ENCODE results near the gene PANK1. TPM values are rescaled to one million over a fixed set of nuclear protein-coding genes. Genes with fewer than 3 reads are reported as not detected.

The PANK1 gene
- total and polyA plus RNA-seq, 2 donors (not counting 3 experiments of a cell fraction or from before 2014, with no cell fraction given) = 2.0 to 6.3 TPM

DNA sequence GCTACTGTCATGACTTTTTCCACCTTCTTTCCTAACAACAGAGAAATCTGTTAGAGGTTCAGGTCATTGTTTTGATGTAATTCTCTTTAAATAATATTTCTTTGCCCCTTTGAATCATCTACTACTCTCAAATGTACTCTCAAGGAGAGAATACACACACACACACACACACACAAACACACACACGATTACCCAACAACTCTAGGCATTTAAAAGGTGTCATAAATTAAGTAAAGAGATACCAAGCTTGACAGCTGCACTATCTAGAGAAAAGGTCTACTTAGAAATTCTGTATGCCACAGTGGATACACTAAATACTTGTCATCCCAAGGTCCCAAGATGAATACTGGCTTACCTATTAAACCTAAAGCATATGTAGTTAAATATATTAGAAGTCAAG lies 4.8 kb downstream of the PANK1 start:
- no peaks in the 10 kb centered on the region for H4K20me1 ChIP-seq (replicated peaks; ENCODE audit: control insufficient read depth, extremely low read depth, insufficient read depth, low read length)
- TF ChIP-seq FOS (IDR thresholded peaks at IDR 0.05; ENCODE audit: borderline replicate concordance, insufficient read depth, low read length) = no peak
- no peak for TF ChIP-seq EZH2 (IDR thresholded peaks at IDR 0.05; ENCODE audit: borderline replicate concordance, low read depth, low read length, severe bottlenecking)
- TF ChIP-seq, protein P1, sequence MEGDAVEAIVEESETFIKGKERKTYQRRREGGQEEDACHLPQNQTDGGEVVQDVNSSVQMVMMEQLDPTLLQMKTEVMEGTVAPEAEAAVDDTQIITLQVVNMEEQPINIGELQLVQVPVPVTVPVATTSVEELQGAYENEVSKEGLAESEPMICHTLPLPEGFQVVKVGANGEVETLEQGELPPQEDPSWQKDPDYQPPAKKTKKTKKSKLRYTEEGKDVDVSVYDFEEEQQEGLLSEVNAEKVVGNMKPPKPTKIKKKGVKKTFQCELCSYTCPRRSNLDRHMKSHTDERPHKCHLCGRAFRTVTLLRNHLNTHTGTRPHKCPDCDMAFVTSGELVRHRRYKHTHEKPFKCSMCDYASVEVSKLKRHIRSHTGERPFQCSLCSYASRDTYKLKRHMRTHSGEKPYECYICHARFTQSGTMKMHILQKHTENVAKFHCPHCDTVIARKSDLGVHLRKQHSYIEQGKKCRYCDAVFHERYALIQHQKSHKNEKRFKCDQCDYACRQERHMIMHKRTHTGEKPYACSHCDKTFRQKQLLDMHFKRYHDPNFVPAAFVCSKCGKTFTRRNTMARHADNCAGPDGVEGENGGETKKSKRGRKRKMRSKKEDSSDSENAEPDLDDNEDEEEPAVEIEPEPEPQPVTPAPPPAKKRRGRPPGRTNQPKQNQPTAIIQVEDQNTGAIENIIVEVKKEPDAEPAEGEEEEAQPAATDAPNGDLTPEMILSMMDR (IDR thresholded peaks at IDR 0.05; ENCODE audit: extremely low read depth in 1 of 2, insufficient read depth in 1 of 2, low read depth in 1 of 2, low read length in 2 of 2) = no peak
- TF ChIP-seq GATA2 (IDR thresholded peaks at IDR 0.05; ENCODE audit: insufficient read depth, insufficient read length, low read depth, low read length) = no peak
- no peak for TF ChIP-seq POLR2A (IDR thresholded peaks at IDR 0.05; ENCODE audit: low read depth, low read length)
- TF ChIP-seq, protein P2, sequence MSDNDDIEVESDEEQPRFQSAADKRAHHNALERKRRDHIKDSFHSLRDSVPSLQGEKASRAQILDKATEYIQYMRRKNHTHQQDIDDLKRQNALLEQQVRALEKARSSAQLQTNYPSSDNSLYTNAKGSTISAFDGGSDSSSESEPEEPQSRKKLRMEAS (IDR thresholded peaks at IDR 0.05; ENCODE audit: insufficient read depth, insufficient read length) = no peak
- no peak for TF ChIP-seq JUN (IDR thresholded peaks at IDR 0.05; ENCODE audit: borderline replicate concordance, insufficient read depth, insufficient read length, low read depth)
- no peak for TF ChIP-seq POLR2AphosphoS5 (IDR thresholded peaks at IDR 0.05; ENCODE audit: insufficient read depth, low read depth, low read length)
- TF ChIP-seq MYC (IDR thresholded peaks at IDR 0.05; ENCODE audit: low read depth, low read length) = no peak
- dilution Hi-C loops (cut with MboI; ENCODE audit: extremely low pct_ligation_motif_present, low sequenced_read_pairs) (no loop called here), intact Hi-C loops (cut with micrococcal nuclease) (loop anchor here (5.0 kb wide), 1 partner anchor 73 kb away; no protein-coding TSS in a partner anchor)
- BruUV-seq (replicated peaks) = no TSS peak
- POLR2A ChIA-PET = no interaction called here
- H3K9ac ChIP-seq (replicated peaks; ENCODE audit: extremely low read depth, insufficient read depth, low read length) = no peak overlapping the region
- no peak overlapping the region for H3K4me3 ChIP-seq (replicated peaks in 1 of 3; ENCODE audit: insufficient read depth in 1 of 3, low read depth in 1 of 3, low read length in 3 of 3)
- H3K27ac ChIP-seq (ENCODE audit: insufficient read depth, low read depth, low read length) = no peak overlapping the region
- no peak for DNase-seq (ENCODE audit: low read depth, low spot score)
- H3K4me1 ChIP-seq (ENCODE audit: control insufficient read depth, extremely low read depth, insufficient read depth, low read length) = peaks cover 6% of the 10 kb centered on the region
- no peak for FAIRE-seq
- no peaks in the 10 kb centered on the region for H3K27me3 ChIP-seq (ENCODE audit: control insufficient read depth in 2 of 2, insufficient read depth in 2 of 2, low read length in 2 of 2)
- peaks cover 12% of the 10 kb centered on the region for H3K79me2 ChIP-seq (ENCODE audit: control insufficient read depth, insufficient read depth, low read length)
- no peaks in the 10 kb centered on the region for H3K36me3 ChIP-seq (ENCODE audit: control insufficient read depth in 2 of 2, extremely low read depth in 1 of 2, insufficient read depth in 2 of 2, low read length in 2 of 2)
- H3K9me3 ChIP-seq (replicated peaks; ENCODE audit: control insufficient read depth, insufficient read depth, low read length) = no peaks in the 10 kb centered on the region
- no peak overlapping the region for H2AFZ ChIP-seq (ENCODE audit: low read depth, low read length)
- CTCF ChIA-PET = no interaction called here
- H3K4me2 ChIP-seq (ENCODE audit: insufficient read depth, low read length) = no peak overlapping the region
- no peaks in the 10 kb centered on the region for H3K9me1 ChIP-seq (replicated peaks; ENCODE audit: control insufficient read depth, extremely low read depth, insufficient read depth, low read length)

All from endothelial cell of umbilical vein (primary cell).